Endothelial cell of umbilical vein (primary cell): Measurements from ENCODE around the gene ACTL7A. TPM values are rescaled to one million over a fixed set of nuclear protein-coding genes. Genes with fewer than 3 reads are reported as not detected.

Experiments
- BruUV-seq: library from RNA; stranded (reverse); fragments of 400-500 nt; replicated peaks from 2 replicates; lab custom pipeline; 2021; lab: Mats Ljungman, UMichigan
- CTCF ChIA-PET: fragments of 300-600, 350-600 bp; sonication (Branson Sonifier 250); formaldehyde crosslinking; loops from one replicate; lab custom pipeline; 2021; ENCODE audit warnings: antibody characterized with exemption, inconsistent platforms; lab: Charles Lee
- POLR2A ChIA-PET: fragments of 300-600, 350-600 bp; sonication (Branson Sonifier 250); formaldehyde crosslinking; loops from one replicate; lab custom pipeline; 2021; ENCODE audit warnings: antibody characterized with exemption, inconsistent platforms; lab: Charles Lee
- DNase-seq: peaks from one replicate; pipeline ENCODE4 v3.0.0-alpha.2; 2011; ENCODE audit warnings: low read depth, low spot score
- FAIRE-seq: peaks from 2 replicates; lab custom pipeline; 2011; peaks lifted over from hg19 to GRCh38; lab: Jason Lieb, UNC
- H2AFZ ChIP-seq: 2 replicates; pipeline ENCODE4 v1.6.0; 2012; ENCODE audit warnings: low read depth, low read length, control low read depth, inconsistent platforms
- H3K27ac ChIP-seq: 2 replicates; pipeline ENCODE4 v1.5.1; 2011; ENCODE audit warnings: low read depth, mild to moderate bottlenecking, control low read depth, low read length, moderate library complexity; ENCODE audit not compliant: insufficient read depth
- H3K27me3 ChIP-seq, 2 experiments: 2 replicates each; pipeline versions ENCODE4 v1.6.0 to v1.6.1; 2011; ENCODE audit warnings: low read length in 2 of 2, mixed read lengths in 1 of 2; ENCODE audit not compliant: control insufficient read depth in 2 of 2, insufficient read depth in 2 of 2
- H3K36me3 ChIP-seq, 2 experiments: 2 replicates in 1 of 2; 3 replicates in 1 of 2; pipeline ENCODE4 v1.5.1; 2011; ENCODE audit warnings: low read length in 2 of 2, mild to moderate bottlenecking in 1 of 2, moderate library complexity in 1 of 2; ENCODE audit not compliant: control insufficient read depth in 2 of 2, insufficient read depth in 2 of 2; ENCODE audit errors: extremely low read depth in 1 of 2
- H3K4me1 ChIP-seq: 3 replicates; pipeline ENCODE4 v1.5.1; 2011; ENCODE audit warnings: mild to moderate bottlenecking, low read length; ENCODE audit not compliant: control insufficient read depth, insufficient read depth; ENCODE audit errors: extremely low read depth
- H3K4me2 ChIP-seq: 2 replicates; pipeline ENCODE4 v1.6.1; 2011; ENCODE audit warnings: low read length, control low read depth, mixed read lengths; ENCODE audit not compliant: insufficient read depth
- H3K4me3 ChIP-seq, 3 experiments: fragments of 200-600 bp in 1 of 3; sonication (generic), shearing (Covaris generic) in 1 of 3; replicated peaks in 1 of 3; 2 replicates each; pipeline ENCODE4 v1.5.1; 2011 to 2016; ENCODE audit warnings: control low read depth in 3 of 3, low read length in 3 of 3, mild to moderate bottlenecking in 2 of 3, inconsistent platforms in 1 of 3, low read depth in 1 of 3, moderate library complexity in 1 of 3; ENCODE audit not compliant: insufficient read depth in 1 of 3
- H3K79me2 ChIP-seq: 2 replicates; pipeline ENCODE4 v1.6.0; 2012; ENCODE audit warnings: low read length, inconsistent platforms; ENCODE audit not compliant: control insufficient read depth, insufficient read depth
- H3K9ac ChIP-seq: replicated peaks from 2 replicates; pipeline ENCODE3; 2011; ENCODE audit warnings: low read length, control low read depth; ENCODE audit not compliant: insufficient read depth; ENCODE audit errors: extremely low read depth
- H3K9me1 ChIP-seq: replicated peaks from 3 replicates; pipeline ENCODE4 v1.6.0; 2011; ENCODE audit warnings: mild to moderate bottlenecking, low read length; ENCODE audit not compliant: control insufficient read depth, insufficient read depth; ENCODE audit errors: extremely low read depth
- H3K9me3 ChIP-seq: replicated peaks from 2 replicates; pipeline ENCODE4 v1.5.1; 2012; ENCODE audit warnings: low read length, inconsistent platforms; ENCODE audit not compliant: control insufficient read depth, insufficient read depth
- H4K20me1 ChIP-seq: replicated peaks from 2 replicates; pipeline ENCODE3; 2011; ENCODE audit warnings: mild to moderate bottlenecking, low read length; ENCODE audit not compliant: control insufficient read depth, insufficient read depth; ENCODE audit errors: extremely low read depth
- EZH2 ChIP-seq: IDR thresholded peaks from 2 replicates; pipeline ENCODE4 v1.6.1; 2012; ENCODE audit warnings: borderline replicate concordance, low read depth, mild to moderate bottlenecking, moderate library complexity, low read length, inconsistent platforms; ENCODE audit not compliant: severe bottlenecking
- FOS ChIP-seq: IDR thresholded peaks from 2 replicates; pipeline ENCODE4 v1.6.1; 2011; ENCODE audit warnings: mild to moderate bottlenecking, low read length, moderate library complexity, borderline replicate concordance; ENCODE audit not compliant: insufficient read depth
- GATA2 ChIP-seq: IDR thresholded peaks from 2 replicates; pipeline ENCODE4 v1.7.0; 2011; ENCODE audit warnings: low read depth, mild to moderate bottlenecking, moderate library complexity, mixed read lengths, low read length; ENCODE audit not compliant: insufficient read length, insufficient read depth
- JUN ChIP-seq: IDR thresholded peaks from 2 replicates; pipeline ENCODE4 v1.6.1; 2011; ENCODE audit warnings: borderline replicate concordance, low read depth; ENCODE audit not compliant: insufficient read length, insufficient read depth
- MAX ChIP-seq: IDR thresholded peaks from 2 replicates; pipeline ENCODE4 v1.6.1; 2011; ENCODE audit not compliant: insufficient read depth, insufficient read length
- MYC ChIP-seq: IDR thresholded peaks from one replicate; pipeline ENCODE4 v1.6.1; 2011; ENCODE audit warnings: mild to moderate bottlenecking, low read depth, low read length
- POLR2A ChIP-seq: IDR thresholded peaks from 2 replicates; pipeline ENCODE4 v1.6.1; 2012; ENCODE audit warnings: low read depth, mild to moderate bottlenecking, control low read depth, low read length
- POLR2AphosphoS5 ChIP-seq: IDR thresholded peaks from 2 replicates; pipeline ENCODE4 v1.6.1; 2012; ENCODE audit warnings: low read depth, mild to moderate bottlenecking, control low read depth, low read length, moderate library complexity; ENCODE audit not compliant: insufficient read depth
- dilution Hi-C: fragments of 300-500 bp; cut with MboI; formaldehyde crosslinking; loops from one replicate; pipeline ENCODE4 v1.15.0; 2019; ENCODE audit warnings: low sequenced_read_pairs; ENCODE audit not compliant: extremely low pct_ligation_motif_present
- intact Hi-C: fragments of 100-400 bp; cut with micrococcal nuclease; formaldehyde crosslinking; loops from one replicate; pipeline ENCODE4 v1.10.0; 2022
- polyA plus RNA-seq, 4 experiments: library from polyadenylated mRNA; depleted of rRNA in 3 of 4; stranded (reverse) in 3 of 4; unstranded in 1 of 4; fragments of >200 nt; gene quantifications; 2 replicates each; pipeline versions ENCODE4 v1.2.1 to v1.2.3, GENCODE V29; 2011 to 2012; ENCODE audit warnings: missing spikeins in 1 of 4
- total RNA-seq: library from RNA; stranded (reverse); gene quantifications from 2 replicates; pipeline ENCODE4 v1.2.3, GENCODE V29; 2021
- TF ChIP-seq, protein P1 (sequence below), 2 donors: IDR thresholded peaks; 1 replicate in 1 of 2; 2 replicates in 1 of 2; pipeline ENCODE4 v1.5.1; 2011; ENCODE audit warnings: low read length in 2 of 2, mild to moderate bottlenecking in 2 of 2, moderate library complexity in 2 of 2, control low read depth in 1 of 2, inconsistent platforms in 1 of 2, low read depth in 1 of 2; ENCODE audit not compliant: insufficient read depth in 1 of 2; ENCODE audit errors: extremely low read depth in 1 of 2

Gene ACTL7A
- total and polyA plus RNA-seq, 2 donors (not counting 3 experiments of a cell fraction or from before 2014, with no cell fraction given), result not detected

GRCh38 chr9:108854641-108855528, 7.2 kb upstream of the ACTL7A start:
- Histone ChIP-seq H2AFZ (no peak overlapping the region), H3K9ac (no peak overlapping the region), H3K79me2 (no peaks in the 10 kb centered on the region), H3K36me3 (no peaks in the 10 kb centered on the region), H3K9me1 (no peaks in the 10 kb centered on the region), H3K4me3 (no peak overlapping the region), H3K4me1 (no peaks in the 10 kb centered on the region), H3K27ac (no peak overlapping the region), H4K20me1 (no peaks in the 10 kb centered on the region), H3K9me3 (no peaks in the 10 kb centered on the region), H3K4me2 (no peak overlapping the region), H3K27me3 (peaks cover 0 to 2% of the 10 kb centered on the region in 2 experiments)
- dilution Hi-C loops, result no loop called here
- TF ChIP-seq MYC, result no peak
- TF ChIP-seq MAX, result no peak
- TF ChIP-seq POLR2AphosphoS5, result no peak
- TF ChIP-seq FOS, result no peak
- TF ChIP-seq GATA2, result no peak
- no peak for TF ChIP-seq EZH2
- TF ChIP-seq JUN, result no peak
- no peak for TF ChIP-seq POLR2A
- TF ChIP-seq, protein P1, sequence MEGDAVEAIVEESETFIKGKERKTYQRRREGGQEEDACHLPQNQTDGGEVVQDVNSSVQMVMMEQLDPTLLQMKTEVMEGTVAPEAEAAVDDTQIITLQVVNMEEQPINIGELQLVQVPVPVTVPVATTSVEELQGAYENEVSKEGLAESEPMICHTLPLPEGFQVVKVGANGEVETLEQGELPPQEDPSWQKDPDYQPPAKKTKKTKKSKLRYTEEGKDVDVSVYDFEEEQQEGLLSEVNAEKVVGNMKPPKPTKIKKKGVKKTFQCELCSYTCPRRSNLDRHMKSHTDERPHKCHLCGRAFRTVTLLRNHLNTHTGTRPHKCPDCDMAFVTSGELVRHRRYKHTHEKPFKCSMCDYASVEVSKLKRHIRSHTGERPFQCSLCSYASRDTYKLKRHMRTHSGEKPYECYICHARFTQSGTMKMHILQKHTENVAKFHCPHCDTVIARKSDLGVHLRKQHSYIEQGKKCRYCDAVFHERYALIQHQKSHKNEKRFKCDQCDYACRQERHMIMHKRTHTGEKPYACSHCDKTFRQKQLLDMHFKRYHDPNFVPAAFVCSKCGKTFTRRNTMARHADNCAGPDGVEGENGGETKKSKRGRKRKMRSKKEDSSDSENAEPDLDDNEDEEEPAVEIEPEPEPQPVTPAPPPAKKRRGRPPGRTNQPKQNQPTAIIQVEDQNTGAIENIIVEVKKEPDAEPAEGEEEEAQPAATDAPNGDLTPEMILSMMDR (IDR thresholded peaks at IDR 0.05; ENCODE audit: extremely low read depth in 1 of 2, insufficient read depth in 1 of 2, low read depth in 1 of 2, low read length in 2 of 2), result no peak
- BruUV-seq, result no TSS peak
- CTCF ChIA-PET, result no interaction called here
- intact Hi-C loops, result loop anchor here (5.0 kb wide), 1 partner anchor 547 kb away; no protein-coding TSS in a partner anchor
- FAIRE-seq, result no peak
- no peak for DNase-seq
- POLR2A ChIA-PET, result no interaction called here
